Thyroid gland (tissue), 4 donors: ENCODE results near the gene PDGFC.

ENCODE experiments used
- CTCF ChIP-seq, 6 experiments: fragments of 200-600 bp in 3 of 6; fragments of 450-650 bp in 3 of 6; sonication (generic) in 3 of 6; IDR thresholded peaks; one replicate each; pipeline ENCODE4 v1.5.1; 2016 to 2019; ENCODE audit warnings: antibody characterized with exemption in 6 of 6, mild to moderate bottlenecking in 2 of 6, inconsistent platforms in 1 of 6, moderate library complexity in 1 of 6
- POLR2A ChIP-seq, 2 donors: fragments of 450-650 bp; IDR thresholded peaks; one replicate each; pipeline ENCODE4 v1.6.1; 2017; ENCODE audit warnings: antibody characterized with exemption in 2 of 2, mild to moderate bottlenecking in 2 of 2, moderate library complexity in 1 of 2

GRCh38 chr4:157014621-157015591 is 43.3 kb upstream of the PDGFC start:
- TF ChIP-seq POLR2A (IDR thresholded peaks at IDR 0.05) (no peak), CTCF (IDR thresholded peaks at IDR 0.05) (no peak)
